HG02943 (cell line): Measurements from ENCODE around the gene YBX2.
A peak's percentile ranks its signal among the peaks of the same experiment; 100 is the strongest.
"Not testable (repeated sequence)": the region's sequence is repeated elsewhere in the genome, so short reads cannot be mapped to it uniquely, and the experiment has no call there.

Source experiments
- ATAC-seq: cut with Tn5 transposase; IDR thresholded peaks from one replicate; pipeline ENCODE4 v1.9.1; 2021; ENCODE audit warnings: mild to moderate bottlenecking, low read depth, moderate library complexity; ENCODE audit not compliant: unreplicated experiment

The YBX2 gene

GRCh38 chr17:7250695-7251627, 43.5 kb downstream of the YBX2 start:
- ATAC-seq: no peak

- ATAC-seq: no peak
These were observed 44.6 kb downstream of the YBX2 start for GRCh38 chr17:7249830-7250229.

- ATAC-seq: no peak
These were observed 45.2 kb downstream of the YBX2 start for GRCh38 chr17:7249214-7249613.

GRCh38 chr17:7248796-7249195, 45.6 kb downstream of the YBX2 start:
- no peak for ATAC-seq

GRCh38 chr17:7246779-7247178, 47.7 kb downstream of the YBX2 start:
- ATAC-seq: no peak

GRCh38 chr17:7243838-7244237, 50.6 kb downstream of the YBX2 start:
- ATAC-seq: not testable (repeated sequence)

- no peak for ATAC-seq
These were observed 51.0 kb downstream of the YBX2 start for GRCh38 chr17:7243453-7243729.

GRCh38 chr17:7242717-7243452, 51.6 kb downstream of the YBX2 start:
- ATAC-seq: peak; percentile 41

- peak; percentile 28 for ATAC-seq
These were observed 52.4 kb downstream of the YBX2 start, which contains the start of gene GABARAP for GRCh38 chr17:7241783-7242716. GABARAP (minus strand) TSS chr17:7242449; CDS start chr17:7242330, 119 bp downstream.

- ATAC-seq: no peak
These were observed 53.2 kb downstream of the YBX2 start for GRCh38 chr17:7241090-7241733.

GRCh38 chr17:7240375-7240774, 54.1 kb downstream of the YBX2 start:
- no peak for ATAC-seq

GRCh38 chr17:7239091-7240027, 55.1 kb downstream of the YBX2 start, which contains the start of gene PHF23:
PHF23 (minus strand) TSS chr17:7239457; CDS start chr17:7239279, 178 bp downstream.
- peak; percentile 52 for ATAC-seq

- ATAC-seq: no peak
These were observed 55.9 kb downstream of the YBX2 start for GRCh38 chr17:7238420-7239090.
